WERI-Rb-1 (cell line): Measurements from ENCODE around the gene HSPB1.
"Not testable (repeated sequence)": the region's sequence is repeated elsewhere in the genome, so short reads cannot be mapped to it uniquely, and the experiment has no call there.

Experiments
- DNase-seq: peaks from one replicate; pipeline ENCODE4 v3.0.0-alpha.2; 2020
- H3K27ac ChIP-seq: fragments of 250-450 bp; sonication (Bioruptor Pico); 2 replicates; pipeline ENCODE4 v1.5.1; 2020; ENCODE audit warnings: mild to moderate bottlenecking, moderate library complexity
- H3K27me3 ChIP-seq: fragments of 250-450 bp; sonication (Bioruptor Pico); 2 replicates; pipeline ENCODE4 v1.5.1; 2021; ENCODE audit warnings: mild to moderate bottlenecking, low read depth, moderate library complexity; ENCODE audit not compliant: insufficient read depth, severe bottlenecking
- H3K36me3 ChIP-seq: fragments of 250-450 bp; sonication (Bioruptor Pico); 2 replicates; pipeline ENCODE4 v1.5.1; 2020; ENCODE audit warnings: mild to moderate bottlenecking, moderate library complexity
- H3K4me3 ChIP-seq: 2 replicates; pipeline ENCODE4 v1.5.1; 2011; ENCODE audit warnings: low read depth, mild to moderate bottlenecking, control low read depth, low read length
- H3K9me3 ChIP-seq: fragments of 250-450 bp; sonication (Bioruptor Pico); 2 replicates; pipeline ENCODE4 v1.5.1; 2021; ENCODE audit warnings: mild to moderate bottlenecking, moderate library complexity; ENCODE audit not compliant: severe bottlenecking
- TF ChIP-seq, protein P1 (sequence below): IDR thresholded peaks from 2 replicates; pipeline ENCODE4 v1.5.1; 2011; ENCODE audit warnings: low read depth, mild to moderate bottlenecking, control low read depth, inconsistent platforms, low read length

The HSPB1 gene

GRCh38 chr7:76267894-76268183, 34.6 kb upstream of the HSPB1 start:
- Histone ChIP-seq H3K27me3 (no peaks in the 10 kb centered on the region), H3K36me3 (peaks cover 8% of the 10 kb centered on the region), H3K27ac (no peak overlapping the region), H3K4me3 (no peak overlapping the region), H3K9me3 (no peaks in the 10 kb centered on the region)
- TF ChIP-seq, protein P1, sequence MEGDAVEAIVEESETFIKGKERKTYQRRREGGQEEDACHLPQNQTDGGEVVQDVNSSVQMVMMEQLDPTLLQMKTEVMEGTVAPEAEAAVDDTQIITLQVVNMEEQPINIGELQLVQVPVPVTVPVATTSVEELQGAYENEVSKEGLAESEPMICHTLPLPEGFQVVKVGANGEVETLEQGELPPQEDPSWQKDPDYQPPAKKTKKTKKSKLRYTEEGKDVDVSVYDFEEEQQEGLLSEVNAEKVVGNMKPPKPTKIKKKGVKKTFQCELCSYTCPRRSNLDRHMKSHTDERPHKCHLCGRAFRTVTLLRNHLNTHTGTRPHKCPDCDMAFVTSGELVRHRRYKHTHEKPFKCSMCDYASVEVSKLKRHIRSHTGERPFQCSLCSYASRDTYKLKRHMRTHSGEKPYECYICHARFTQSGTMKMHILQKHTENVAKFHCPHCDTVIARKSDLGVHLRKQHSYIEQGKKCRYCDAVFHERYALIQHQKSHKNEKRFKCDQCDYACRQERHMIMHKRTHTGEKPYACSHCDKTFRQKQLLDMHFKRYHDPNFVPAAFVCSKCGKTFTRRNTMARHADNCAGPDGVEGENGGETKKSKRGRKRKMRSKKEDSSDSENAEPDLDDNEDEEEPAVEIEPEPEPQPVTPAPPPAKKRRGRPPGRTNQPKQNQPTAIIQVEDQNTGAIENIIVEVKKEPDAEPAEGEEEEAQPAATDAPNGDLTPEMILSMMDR = no peak
- DNase-seq = no peak

- TF ChIP-seq, protein P1 = no peak
- no peak for DNase-seq
- Histone ChIP-seq H3K36me3 (peaks cover 8% of the 10 kb centered on the region), H3K9me3 (no peaks in the 10 kb centered on the region), H3K4me3 (no peak overlapping the region), H3K27ac (no peak overlapping the region), H3K27me3 (no peaks in the 10 kb centered on the region)
These were observed 34.1 kb upstream of the HSPB1 start for GRCh38 chr7:76268376-76268775.

- no peak overlapping the region for H3K27ac ChIP-seq
- no peak for DNase-seq
- H3K9me3 ChIP-seq = no peaks in the 10 kb centered on the region
These were observed 32.6 kb upstream of the HSPB1 start for GRCh38 chr7:76269895-76270294.

GRCh38 chr7:76271384-76271783, 31.1 kb upstream of the HSPB1 start:
- not testable (repeated sequence) for H3K4me3 ChIP-seq, H3K36me3 ChIP-seq, DNase-seq, H3K9me3 ChIP-seq, H3K27me3 ChIP-seq, H3K27ac ChIP-seq

More at GRCh38 chr7:76269895-76270294, 32.6 kb upstream of the HSPB1 start:
- Histone ChIP-seq H3K4me3 (no peak overlapping the region), H3K27me3 (no peaks in the 10 kb centered on the region), H3K36me3 (peaks cover 8% of the 10 kb centered on the region)
- TF ChIP-seq, protein P1 = no peak

- TF ChIP-seq, protein P1 = no peak
- Histone ChIP-seq H3K4me3 (no peak overlapping the region), H3K27ac (no peak overlapping the region), H3K27me3 (no peaks in the 10 kb centered on the region), H3K36me3 (no peaks in the 10 kb centered on the region; the same call in 1 of the 2 replicates), H3K9me3 (no peaks in the 10 kb centered on the region)
- DNase-seq = no peak
These were observed 30.3 kb upstream of the HSPB1 start for GRCh38 chr7:76272142-76272541.

- no peak for DNase-seq
These were observed 29.5 kb upstream of the HSPB1 start for GRCh38 chr7:76272851-76273497.

More at GRCh38 chr7:76272851-76273497, 29.5 kb upstream of the HSPB1 start:
- TF ChIP-seq, protein P1 = no peak
- Histone ChIP-seq H3K27ac (no peak overlapping the region), H3K9me3 (no peaks in the 10 kb centered on the region), H3K4me3 (no peak overlapping the region), H3K27me3 (no peaks in the 10 kb centered on the region), H3K36me3 (no peaks in the 10 kb centered on the region; the same call in 1 of the 2 replicates)
